ENCODE measurements around the gene KRT79.

GRCh38 chr12:52822771-52823510 is 11.2 kb downstream of the KRT79 start:
- TF ChIP-seq CTCF (IDR thresholded peaks at IDR 0.05), result no peak
- TF ChIP-seq POLR2A (IDR thresholded peaks at IDR 0.05), result no peak

All from testis (tissue), 2 donors.